H1 (cell line): ENCODE measurements around the gene KCND3. TPM values are rescaled to one million over a fixed set of nuclear protein-coding genes. Genes with fewer than 3 reads are reported as not detected.

Experiments
- GABPA ChIP-seq: IDR thresholded peaks from 2 replicates; pipeline ENCODE4 v1.6.1; 2011; ENCODE audit warnings: mild to moderate bottlenecking, low read length, moderate library complexity, borderline replicate concordance; ENCODE audit not compliant: insufficient read depth
- HDAC6 ChIP-seq: IDR thresholded peaks from one replicate; pipeline ENCODE4 v1.7.1; 2012; ENCODE audit warnings: low read depth, mild to moderate bottlenecking, inconsistent platforms, low read length, moderate library complexity
- KDM1A ChIP-seq: fragments of 200-600, 300-600 bp; sonication (generic); IDR thresholded peaks from 2 replicates; pipeline ENCODE4 v1.7.1; 2016; ENCODE audit warnings: mild to moderate bottlenecking, low read length, borderline replicate concordance
- NANOG ChIP-seq: IDR thresholded peaks from 2 replicates; pipeline ENCODE4 v1.6.1; 2011; ENCODE audit warnings: low read length, low read depth, mild to moderate bottlenecking, inconsistent platforms; ENCODE audit not compliant: insufficient read depth, poor library complexity, severe bottlenecking
- RXRA ChIP-seq: IDR thresholded peaks from 2 replicates; pipeline ENCODE4 v1.6.1; 2011; ENCODE audit warnings: low read depth, mild to moderate bottlenecking, low read length, moderate library complexity; ENCODE audit not compliant: insufficient read depth
- TBP ChIP-seq: IDR thresholded peaks from 2 replicates; pipeline ENCODE4 v1.6.1; 2011; ENCODE audit warnings: low read depth, low read length, improper control_type of control experiment
- polyA plus RNA-seq, 7 experiments: library from polyadenylated mRNA; depleted of rRNA in 3 of 7; stranded (reverse) in 5 of 7; unstranded in 2 of 7; fragments of >200 nt in 5 of 7; fragments of 200-250 nt in 2 of 7; gene quantifications; 1 replicate in 5 of 7; 2 replicates in 1 of 7; 4 replicates in 1 of 7; pipeline versions ENCODE4 v1.2.1 to v1.2.3, GENCODE V29; 2011 to 2013; ENCODE audit warnings: missing spikeins in 2 of 7, mixed read lengths in 2 of 7
- total RNA-seq: library from RNA; stranded (reverse); fragmentation: NEBNext Ultra II Directional; extraction: Animal tissue kit (Norgen Biotek cat#: 25700); gene quantifications from 2 replicates; pipeline ENCODE4 v1.2.1, GENCODE V29; 2021

KCND3 gene
- total and polyA plus RNA-seq, 2 of the 8 experiments (the other 6 are each of a cell fraction or from before 2014, with no cell fraction given), result 0.14 to 0.48 TPM

GRCh38 chr1:111793923-111794322 is 195.5 kb downstream of the KCND3 start (continued):
- TF ChIP-seq GABPA (no peak), HDAC6 (no peak), NANOG (no peak), TBP (no peak), RXRA (no peak), KDM1A (no peak)
